HepG2 (cell line): ENCODE data around the gene FOXD2. TPM values are rescaled to one million over a fixed set of nuclear protein-coding genes. Genes with fewer than 3 reads are reported as not detected.

Experiments
- DBP ChIP-seq: sonication (generic); formaldehyde crosslinking; IDR thresholded peaks from 2 replicates; pipeline ENCODE4 v1.4.0; 2020; ENCODE audit warnings: missing genetic modification reagents; ENCODE audit errors: not compliant biosample characterization
- IKZF5 ChIP-seq: IDR thresholded peaks from 2 replicates; pipeline ENCODE4 v1.6.1; 2018; ENCODE audit warnings: missing genetic modification reagents, mild to moderate bottlenecking, missing compliant biosample characterization
- KDM6A ChIP-seq: IDR thresholded peaks from 2 replicates; pipeline ENCODE4 v1.6.1; 2016; ENCODE audit warnings: low read depth
- PPARG ChIP-seq: conservative IDR thresholded peaks from 2 replicates; pipeline ENCODE4 v1.6.1; 2016; ENCODE audit warnings: missing biosample characterization, missing genetic modification reagents
- RAD51 ChIP-seq: fragments of 450-650 bp; IDR thresholded peaks from 2 replicates; pipeline ENCODE4 v1.6.1; 2016; ENCODE audit warnings: borderline replicate concordance
- REL ChIP-seq: sonication (generic); formaldehyde crosslinking; conservative IDR thresholded peaks from 2 replicates; pipeline ENCODE4 v1.8.0; 2022; ENCODE audit warnings: mild to moderate bottlenecking, missing genetic modification reagents, moderate library complexity
- SSRP1 ChIP-seq: IDR thresholded peaks from 2 replicates; pipeline ENCODE4 v1.6.1; 2016; ENCODE audit warnings: control low read depth
- TRAFD1 ChIP-seq: sonication (generic); formaldehyde crosslinking; IDR thresholded peaks from 2 replicates; pipeline ENCODE4 v1.5.1; 2020; ENCODE audit warnings: missing genetic modification reagents, mild to moderate bottlenecking, borderline replicate concordance
- ZBTB4 ChIP-seq: sonication (generic); formaldehyde crosslinking; IDR thresholded peaks from 2 replicates; pipeline ENCODE4 v1.4.0; 2020; ENCODE audit warnings: missing genetic modification reagents, mild to moderate bottlenecking, borderline replicate concordance
- ZFYVE20 ChIP-seq: sonication (generic); formaldehyde crosslinking; IDR thresholded peaks from 2 replicates; pipeline ENCODE4 v1.8.0; 2023; ENCODE audit warnings: low read depth, mild to moderate bottlenecking, moderate library complexity, missing genetic modification reagents, borderline replicate concordance
- ZNF124 ChIP-seq: sonication (generic); formaldehyde crosslinking; IDR thresholded peaks from 2 replicates; pipeline ENCODE4 v1.4.0; 2020; ENCODE audit warnings: missing genetic modification reagents
- ZNF646 ChIP-seq: sonication (generic); formaldehyde crosslinking; IDR thresholded peaks from 2 replicates; pipeline ENCODE4 v1.9.0; 2021; ENCODE audit warnings: mild to moderate bottlenecking, missing genetic modification reagents
- ZNF713 ChIP-seq: sonication (generic); formaldehyde crosslinking; IDR thresholded peaks from 2 replicates; pipeline ENCODE4 v1.4.0; 2020; ENCODE audit warnings: mild to moderate bottlenecking, missing genetic modification reagents
- polyA plus RNA-seq, 8 experiments: library from polyadenylated mRNA; depleted of rRNA in 3 of 8; stranded (reverse) in 7 of 8; unstranded in 1 of 8; fragments of >200 nt; fragmentation: Illumina TruSeq in 4 of 8; extraction: Trizol in 4 of 8; gene quantifications; 2 replicates each; pipeline versions ENCODE4 v1.2.1 to v1.2.3, GENCODE V29; 2011 to 2016; ENCODE audit warnings: low read depth in 4 of 8, missing spikeins in 1 of 8, mixed read lengths in 1 of 8; ENCODE audit not compliant: insufficient read depth in 1 of 8
- total RNA-seq, 5 experiments: library from RNA; depleted of rRNA; stranded (reverse); fragments of >200 nt; fragmentation: Illumina TruSeq; extraction: Trizol; gene quantifications; 2 replicates each; pipeline ENCODE4 v1.2.3, GENCODE V29; 2016; ENCODE audit warnings: low read depth in 1 of 5

FOXD2 gene
- total and polyA plus RNA-seq, 2 of the 13 experiments (the other 11 are each of a cell fraction or from before 2014, with no cell fraction given): 0.01 to 0.09 TPM

- TF ChIP-seq ZNF646 (CRISPR knock-in tag): no peak
- no peak for TF ChIP-seq REL (CRISPR knock-in tag)
- TF ChIP-seq RAD51: no peak
- no peak for TF ChIP-seq ZBTB4 (CRISPR knock-in tag)
- no peak for TF ChIP-seq SSRP1 (CRISPR knock-in tag)
- no peak for TF ChIP-seq ZFYVE20
- no peak for TF ChIP-seq IKZF5
- TF ChIP-seq TRAFD1 (CRISPR knock-in tag): no peak
- TF ChIP-seq ZNF713 (CRISPR knock-in tag): no peak
- TF ChIP-seq DBP (CRISPR knock-in tag): no peak
- no peak for TF ChIP-seq KDM6A (CRISPR knock-in tag)
- TF ChIP-seq PPARG (CRISPR knock-in tag): peak; percentile 80
- TF ChIP-seq ZNF124: no peak
Observed at GRCh38 chr1:47390843-47391242, 47.0 kb upstream of the FOXD2 start (continued).
